Keratinocyte (primary cell): ENCODE results near the gene ZBTB20.

Experiments
- EZH2 ChIP-seq: IDR thresholded peaks from one replicate; pipeline ENCODE4 v1.6.1; 2012; ENCODE audit warnings: inconsistent platforms, mild to moderate bottlenecking, low read length, moderate library complexity
- TF ChIP-seq, protein P1 (sequence below), 3 experiments: IDR thresholded peaks in 1 of 3; conservative IDR thresholded peaks in 1 of 3; optimal IDR thresholded peaks in 1 of 3; 2 replicates in 2 of 3; 3 replicates in 1 of 3; pipeline versions ENCODE3 to v1.5.1; 2011; ENCODE audit warnings: low read length in 3 of 3, mild to moderate bottlenecking in 3 of 3, moderate library complexity in 2 of 3, control low read depth in 1 of 3, inconsistent platforms in 1 of 3; ENCODE audit not compliant: insufficient read depth in 2 of 3; ENCODE audit errors: extremely low read depth in 1 of 3

DNA sequence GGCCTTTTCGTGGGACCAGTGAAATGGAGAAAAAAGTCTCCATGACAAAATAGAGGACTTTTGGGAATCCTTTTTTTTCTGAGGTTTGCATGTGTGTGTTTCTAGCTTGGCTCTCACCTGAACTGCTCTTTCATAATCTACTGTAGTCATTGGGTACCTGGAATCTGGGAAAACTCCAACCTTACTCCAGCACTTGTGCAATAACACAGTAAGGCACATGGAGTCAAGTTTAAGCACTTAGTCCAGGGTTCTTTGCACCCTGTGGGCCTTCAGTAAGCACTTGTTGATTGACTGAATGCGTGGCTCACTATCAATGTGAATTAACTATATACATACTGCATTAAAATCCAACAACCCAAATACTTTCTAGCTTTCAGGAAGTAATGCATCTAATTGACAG lies 299.5 kb downstream of the ZBTB20 start:
- TF ChIP-seq, protein P1, sequence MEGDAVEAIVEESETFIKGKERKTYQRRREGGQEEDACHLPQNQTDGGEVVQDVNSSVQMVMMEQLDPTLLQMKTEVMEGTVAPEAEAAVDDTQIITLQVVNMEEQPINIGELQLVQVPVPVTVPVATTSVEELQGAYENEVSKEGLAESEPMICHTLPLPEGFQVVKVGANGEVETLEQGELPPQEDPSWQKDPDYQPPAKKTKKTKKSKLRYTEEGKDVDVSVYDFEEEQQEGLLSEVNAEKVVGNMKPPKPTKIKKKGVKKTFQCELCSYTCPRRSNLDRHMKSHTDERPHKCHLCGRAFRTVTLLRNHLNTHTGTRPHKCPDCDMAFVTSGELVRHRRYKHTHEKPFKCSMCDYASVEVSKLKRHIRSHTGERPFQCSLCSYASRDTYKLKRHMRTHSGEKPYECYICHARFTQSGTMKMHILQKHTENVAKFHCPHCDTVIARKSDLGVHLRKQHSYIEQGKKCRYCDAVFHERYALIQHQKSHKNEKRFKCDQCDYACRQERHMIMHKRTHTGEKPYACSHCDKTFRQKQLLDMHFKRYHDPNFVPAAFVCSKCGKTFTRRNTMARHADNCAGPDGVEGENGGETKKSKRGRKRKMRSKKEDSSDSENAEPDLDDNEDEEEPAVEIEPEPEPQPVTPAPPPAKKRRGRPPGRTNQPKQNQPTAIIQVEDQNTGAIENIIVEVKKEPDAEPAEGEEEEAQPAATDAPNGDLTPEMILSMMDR (optimal IDR thresholded peaks at IDR 0.05 in 1 of 3, IDR thresholded peaks at IDR 0.05 in 1 of 3, conservative IDR thresholded peaks at IDR 0.05 in 1 of 3; ENCODE audit: extremely low read depth in 1 of 3, insufficient read depth in 2 of 3, low read length in 3 of 3), result no peak
- TF ChIP-seq EZH2, result no peak
